Activated naive CD4-positive, alpha-beta T cell (primary cell): ENCODE measurements around the gene PLEKHO2.
A peak's percentile ranks its signal among the peaks of the same experiment; 100 is the strongest.

Experiments used
- DNase-seq, 4 experiments: peaks; one replicate each; lab custom pipeline; 2025; lab: John Stamatoyannopoulos, UW

The PLEKHO2 gene

GRCh38 chr15:64892847-64893403, 51.2 kb downstream of the PLEKHO2 start:
- DNase-seq: no peak

- DNase-seq: peak; percentile 72 to 92 (median 86)
These were observed 52.0 kb downstream of the PLEKHO2 start for GRCh38 chr15:64893481-64894394.

- peak; percentile 17 to 77 (median 44) for DNase-seq
These were observed 52.8 kb downstream of the PLEKHO2 start for GRCh38 chr15:64894395-64895056.

GRCh38 chr15:64895285-64896065, 53.8 kb downstream of the PLEKHO2 start:
- peak in 1 of 4 experiments; percentile 20 for DNase-seq

- no peak for DNase-seq
These were observed 54.8 kb downstream of the PLEKHO2 start for GRCh38 chr15:64896371-64897069.

GRCh38 chr15:64897345-64897985, 55.8 kb downstream of the PLEKHO2 start:
- no peak for DNase-seq

- DNase-seq: no peak
These were observed 56.7 kb downstream of the PLEKHO2 start for GRCh38 chr15:64898406-64898805.

GRCh38 chr15:64901141-64901540, 59.4 kb downstream of the PLEKHO2 start:
- no peak for DNase-seq

- DNase-seq: no peak
These were observed 60.2 kb downstream of the PLEKHO2 start for GRCh38 chr15:64901914-64902313.

- DNase-seq: no peak
These were observed 61.1 kb downstream of the PLEKHO2 start for GRCh38 chr15:64902863-64903262.

- DNase-seq: no peak
These were observed 61.7 kb downstream of the PLEKHO2 start for GRCh38 chr15:64903326-64903950.

GRCh38 chr15:64904189-64904588, 62.5 kb downstream of the PLEKHO2 start:
- DNase-seq: no peak

GRCh38 chr15:64905119-64905831, 63.6 kb downstream of the PLEKHO2 start:
- peak; percentile 27 to 75 (median 56) for DNase-seq

- no peak for DNase-seq
These were observed 64.2 kb downstream of the PLEKHO2 start for GRCh38 chr15:64905941-64906340.

GRCh38 chr15:64906402-64906801, 64.7 kb downstream of the PLEKHO2 start:
- DNase-seq: no peak

GRCh38 chr15:64907991-64908390, 66.3 kb downstream of the PLEKHO2 start:
- DNase-seq: no peak

- no peak for DNase-seq
These were observed 67.8 kb downstream of the PLEKHO2 start for GRCh38 chr15:64909546-64909945.

GRCh38 chr15:64911311-64912186, 69.8 kb downstream of the PLEKHO2 start, which contains the start of gene ANKDD1A:
Gene ANKDD1A, plus strand, starts transcription at chr15:64911902. Its CDS starts 29 bp downstream, at chr15:64911931.
- peak in 1 of 4 experiments; percentile 8 for DNase-seq
